Lower lobe of right lung (tissue), 2 donors: ENCODE results near the gene AATK. TPM values are rescaled to one million over a fixed set of nuclear protein-coding genes. Genes with fewer than 3 reads are reported as not detected.

Experiments
- ATAC-seq, 2 donors: fragments of 200-7000 bp; cut with Tn5 transposase; one replicate each; pipeline ENCODE4 v1.9.1; 2020 to 2022; ENCODE audit warnings: mild to moderate bottlenecking in 2 of 2, moderate library complexity in 2 of 2
- DNase-seq: peaks from one replicate; pipeline ENCODE4 v3.0.0-alpha.2; 2020
- H3K27ac ChIP-seq: fragments of 200-600 bp; one replicate; pipeline ENCODE4 v1.8.0; 2022
- H3K27me3 ChIP-seq: fragments of 200-600 bp; one replicate; pipeline ENCODE4 v1.8.0; 2022; ENCODE audit warnings: low read depth
- H3K36me3 ChIP-seq: fragments of 200-600 bp; one replicate; pipeline ENCODE4 v1.8.0; 2022; ENCODE audit warnings: mild to moderate bottlenecking
- H3K4me1 ChIP-seq: fragments of 200-600 bp; one replicate; pipeline ENCODE4 v1.8.0; 2022
- H3K4me3 ChIP-seq: fragments of 200-600 bp; one replicate; pipeline ENCODE4 v1.8.0; 2022; ENCODE audit warnings: mild to moderate bottlenecking
- H3K9me3 ChIP-seq: fragments of 200-600 bp; one replicate; pipeline ENCODE4 v1.8.0; 2022
- CTCF ChIP-seq: fragments of 200-600 bp; IDR thresholded peaks from one replicate; pipeline ENCODE4 v1.8.0; 2022; ENCODE audit warnings: antibody characterized with exemption, mild to moderate bottlenecking
- intact Hi-C: fragments of 100-400 bp; cut with DNase I; formaldehyde crosslinking; loops from one replicate; pipeline ENCODE4 v1.11.0; 2022
- total RNA-seq: library from RNA; stranded (reverse); fragmentation: NEBNext Ultra II Directional; extraction: Animal tissue kit (Norgen Biotek cat#: 25700); gene quantifications from one replicate; pipeline ENCODE4 v1.2.1, GENCODE V29; 2021
- donor health status: DM: no; HTN: yes; CAD: no; lungs with severe emphysema.

Gene AATK
- total RNA-seq, 1 donor from 2014 or later, result 64.0 TPM

DNA sequence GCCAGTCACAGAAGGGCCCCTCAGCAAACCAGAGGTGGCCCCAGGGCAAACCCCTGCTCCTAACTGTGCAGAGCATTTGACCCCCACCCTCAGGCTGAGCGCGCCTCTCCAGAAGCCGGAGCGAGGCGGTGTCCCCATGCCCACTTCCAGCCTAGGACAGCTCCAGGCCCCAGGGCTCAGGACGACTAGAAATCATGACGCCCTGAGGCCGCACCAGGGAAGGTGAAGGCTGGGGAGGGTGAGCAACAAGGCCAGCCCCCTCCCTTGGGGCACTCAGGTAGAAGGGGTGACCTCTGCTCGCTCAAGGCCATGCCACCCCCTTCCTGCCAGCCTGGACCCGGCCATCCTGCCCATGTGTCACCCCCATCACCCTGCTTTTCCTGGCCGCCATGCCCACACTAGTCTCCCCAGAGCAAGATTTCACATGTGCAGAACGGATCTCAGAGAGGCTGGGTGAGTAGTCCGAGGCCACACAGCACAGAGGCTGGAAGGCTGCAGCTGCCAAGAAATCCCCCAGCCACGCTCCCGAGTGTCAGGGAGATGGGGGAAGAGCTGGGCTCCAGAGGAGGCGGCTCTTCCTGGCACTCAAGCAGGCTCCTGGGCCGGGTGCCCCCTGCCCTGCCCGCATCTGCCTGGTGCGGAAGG lies 2.8 kb downstream of the AATK start:
- intact Hi-C loops, result no loop called here
- no peak for ATAC-seq
- Histone ChIP-seq H3K4me1 (peaks cover 20% of the 10 kb centered on the region), H3K27ac (no peak overlapping the region), H3K4me3 (no peak overlapping the region), H3K36me3 (no peaks in the 10 kb centered on the region), H3K9me3 (no peaks in the 10 kb centered on the region), H3K27me3 (peaks cover 30% of the 10 kb centered on the region)
- peak; percentile 40 for DNase-seq
- TF ChIP-seq CTCF, result no peak

- Histone ChIP-seq H3K36me3 (no peaks in the 10 kb centered on the region), H3K4me3 (no peak overlapping the region), H3K4me1 (peaks cover 20% of the 10 kb centered on the region), H3K27me3 (peaks cover 30% of the 10 kb centered on the region), H3K27ac (no peak overlapping the region), H3K9me3 (no peaks in the 10 kb centered on the region)
- ATAC-seq, result no peak
- peak; percentile 36 for DNase-seq
- no peak for TF ChIP-seq CTCF
- intact Hi-C loops, result no loop called here
Measured at GRCh38 chr17:81162491-81162890, 3.5 kb downstream of the AATK start.

GRCh38 chr17:81161972-81162371 lies 4.0 kb downstream of the AATK start:
- Histone ChIP-seq H3K27ac (no peak overlapping the region), H3K27me3 (peaks cover 29% of the 10 kb centered on the region), H3K4me1 (peaks cover 20% of the 10 kb centered on the region), H3K4me3 (no peak overlapping the region), H3K9me3 (no peaks in the 10 kb centered on the region), H3K36me3 (no peaks in the 10 kb centered on the region)
- intact Hi-C loops, result no loop called here
- no peak for DNase-seq
- no peak for TF ChIP-seq CTCF
- ATAC-seq, result no peak

DNA sequence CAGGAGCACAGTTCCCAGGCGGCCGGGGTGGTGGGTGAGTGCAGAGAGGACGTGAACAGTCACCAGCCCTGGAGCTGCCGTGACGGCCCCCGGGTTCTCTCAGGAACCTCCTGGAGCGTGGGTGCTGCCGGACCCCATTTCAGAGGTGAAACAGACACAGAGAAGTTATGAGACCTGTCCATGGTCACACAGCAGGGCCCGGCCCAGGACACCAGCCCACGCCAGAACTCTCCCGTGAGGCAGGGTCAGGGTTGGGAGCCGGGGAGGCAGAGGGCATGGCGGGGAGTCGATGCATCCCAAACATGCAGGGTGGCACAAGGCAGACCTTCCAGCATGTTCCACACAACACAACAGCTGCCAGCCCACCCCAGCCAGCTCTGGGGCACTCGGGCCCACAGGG lies 4.5 kb downstream of the AATK start:
- Histone ChIP-seq H3K4me3 (no peak overlapping the region), H3K27ac (no peak overlapping the region), H3K4me1 (peaks cover 20% of the 10 kb centered on the region), H3K36me3 (no peaks in the 10 kb centered on the region), H3K27me3 (peaks cover 25% of the 10 kb centered on the region), H3K9me3 (no peaks in the 10 kb centered on the region)
- no peak for TF ChIP-seq CTCF
- intact Hi-C loops, result no loop called here
- peak; percentile 35 for DNase-seq
- ATAC-seq, result no peak

DNA sequence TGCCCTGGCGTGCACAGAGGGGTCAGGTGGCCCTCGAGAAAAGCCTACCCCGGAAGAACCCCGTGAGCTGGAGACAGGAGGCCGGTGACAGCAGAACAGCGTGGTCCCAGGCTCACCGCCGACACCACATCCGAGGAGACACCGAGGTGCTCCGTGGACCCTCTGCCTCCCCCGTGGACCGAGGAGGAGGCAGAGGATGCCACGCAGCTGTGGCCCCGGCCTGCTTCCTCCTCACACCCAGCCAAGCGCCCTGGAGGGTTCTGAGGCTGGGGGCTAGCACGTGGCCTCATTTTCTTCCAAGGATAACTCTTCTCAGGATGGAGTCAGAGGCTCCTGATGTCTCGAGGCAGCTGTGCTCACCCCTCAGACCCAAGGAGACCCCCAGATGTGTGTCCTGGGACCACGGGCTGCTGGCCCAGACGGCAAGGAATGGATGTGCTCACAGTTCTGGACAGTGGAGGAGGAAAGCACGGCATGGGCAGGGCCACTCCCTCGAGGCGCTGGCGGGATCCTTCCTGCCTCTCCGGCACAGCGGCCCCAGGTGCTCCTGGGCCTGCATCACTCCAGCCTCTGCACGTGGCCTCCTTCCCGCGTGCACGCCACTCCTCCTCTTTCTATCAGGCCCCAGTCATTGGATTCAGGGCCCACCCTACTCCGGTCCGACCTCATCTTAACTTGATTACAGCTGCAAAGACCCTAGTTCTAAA lies 5.1 kb downstream of the AATK start:
- Histone ChIP-seq H3K9me3 (no peaks in the 10 kb centered on the region), H3K4me1 (peaks cover 20% of the 10 kb centered on the region), H3K27ac (peak overlapping the region; percentile 78), H3K4me3 (peak overlapping the region; percentile 55), H3K27me3 (peaks cover 23% of the 10 kb centered on the region), H3K36me3 (no peaks in the 10 kb centered on the region)
- no peak for TF ChIP-seq CTCF
- intact Hi-C loops, result no loop called here
- DNase-seq (peak; percentile 44), ATAC-seq (no peak)
